SK-MEL-5 (cell line): ENCODE data around the gene MIDN. TPM values are rescaled to one million over a fixed set of nuclear protein-coding genes. Genes with fewer than 3 reads are reported as not detected.
"Not testable (repeated sequence)": the region's sequence is repeated elsewhere in the genome, so short reads cannot be mapped to it uniquely, and the experiment has no call there.

ENCODE experiments used
- DNase-seq: peaks from one replicate; pipeline ENCODE4 v3.0.0-alpha.2; 2016; ENCODE audit warnings: low read depth, low spot score
- in situ Hi-C: cut with HindIII; loops from 2 replicates; pipeline ENCODE4 v1.10.0; 2016; ENCODE audit warnings: low sequenced_read_pairs, high pct_unique_total_duplicates, low pct_unique_long_range_greater_than_20kb
- polyA plus RNA-seq, 2 experiments: library from polyadenylated mRNA; depleted of rRNA; stranded (reverse); fragments of >200 nt; gene quantifications; 2 replicates each; pipeline ENCODE4 v1.2.3, GENCODE V29; 2015
- total RNA-seq: library from RNA; depleted of rRNA; stranded (reverse); fragments of >200 nt; shearing (Covaris generic); gene quantifications from 2 replicates; pipeline ENCODE4 v1.2.3, GENCODE V29; 2014; rRNA removed

Gene MIDN
- 4.6 and 8.8 TPM in 2 replicates for total RNA-seq
- 59.8 and 82.0 TPM in 2 replicates for polyA plus RNA-seq (2015; cell fraction: cytosol; rRNA removed)
- 118 and 124 TPM in 2 replicates for polyA plus RNA-seq (2015; cell fraction: nucleus; rRNA removed)

- in situ Hi-C loops, result no loop called here
Observed at GRCh38 chr19:1248139-1248785, at the start of gene MIDN. Gene MIDN, plus strand, starts transcription at chr19:1248583. Its CDS starts 1,714 bp downstream, at chr19:1250297.

GRCh38 chr19:1199531-1199930 lies 48.9 kb upstream of the MIDN start:
- in situ Hi-C loops, result no loop called here
- no peak for DNase-seq

More at GRCh38 chr19:1248139-1248785, at the start of gene MIDN:
- peak; percentile 63 for DNase-seq

- DNase-seq, in situ Hi-C loops: not testable (repeated sequence)
Observed at GRCh38 chr19:1200614-1201013, 47.8 kb upstream of the MIDN start.

- in situ Hi-C loops, result no loop called here
- DNase-seq, result peak; percentile 95
Observed at GRCh38 chr19:1205114-1206099, 43.0 kb upstream of the MIDN start, which contains the start of gene STK11. Gene STK11, plus strand, starts transcription at chr19:1205778. Its CDS starts 1,136 bp downstream, at chr19:1206914.

GRCh38 chr19:1206150-1206863 lies 42.1 kb upstream of the MIDN start:
- in situ Hi-C loops, result no loop called here
- DNase-seq, result no peak

DNA sequence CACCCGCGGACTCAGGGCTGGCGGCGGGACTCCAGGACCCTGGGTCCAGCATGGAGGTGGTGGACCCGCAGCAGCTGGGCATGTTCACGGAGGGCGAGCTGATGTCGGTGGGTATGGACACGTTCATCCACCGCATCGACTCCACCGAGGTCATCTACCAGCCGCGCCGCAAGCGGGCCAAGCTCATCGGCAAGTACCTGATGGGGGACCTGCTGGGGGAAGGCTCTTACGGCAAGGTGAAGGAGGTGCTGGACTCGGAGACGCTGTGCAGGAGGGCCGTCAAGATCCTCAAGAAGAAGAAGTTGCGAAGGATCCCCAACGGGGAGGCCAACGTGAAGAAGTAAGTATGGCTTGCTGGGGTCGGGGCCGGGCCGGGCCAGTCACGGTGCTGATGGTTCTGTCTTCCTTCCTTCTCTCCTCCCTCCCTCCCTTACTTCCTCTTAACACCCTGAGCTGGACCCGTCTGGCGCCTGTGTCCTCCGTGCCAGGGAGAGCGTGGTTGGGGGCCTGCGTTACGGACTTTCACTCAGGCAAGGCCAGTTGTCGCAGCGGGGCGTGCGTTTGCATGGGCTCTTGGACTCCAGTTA lies 41.4 kb upstream of the MIDN start:
- DNase-seq, result no peak

GRCh38 chr19:1208830-1209229 lies 39.6 kb upstream of the MIDN start:
- in situ Hi-C loops, DNase-seq: not testable (repeated sequence)

More for the DNA sequence above, 41.4 kb upstream of the MIDN start:
- in situ Hi-C loops, result no loop called here

- no peak for DNase-seq
- in situ Hi-C loops, result no loop called here
Observed at GRCh38 chr19:1210227-1210538, 38.2 kb upstream of the MIDN start.

GRCh38 chr19:1211494-1212234 lies 36.7 kb upstream of the MIDN start:
- in situ Hi-C loops, result no loop called here

GRCh38 chr19:1213391-1214286 lies 34.7 kb upstream of the MIDN start:
- in situ Hi-C loops, result no loop called here
- DNase-seq, result no peak

More at GRCh38 chr19:1211494-1212234, 36.7 kb upstream of the MIDN start:
- no peak for DNase-seq

DNA sequence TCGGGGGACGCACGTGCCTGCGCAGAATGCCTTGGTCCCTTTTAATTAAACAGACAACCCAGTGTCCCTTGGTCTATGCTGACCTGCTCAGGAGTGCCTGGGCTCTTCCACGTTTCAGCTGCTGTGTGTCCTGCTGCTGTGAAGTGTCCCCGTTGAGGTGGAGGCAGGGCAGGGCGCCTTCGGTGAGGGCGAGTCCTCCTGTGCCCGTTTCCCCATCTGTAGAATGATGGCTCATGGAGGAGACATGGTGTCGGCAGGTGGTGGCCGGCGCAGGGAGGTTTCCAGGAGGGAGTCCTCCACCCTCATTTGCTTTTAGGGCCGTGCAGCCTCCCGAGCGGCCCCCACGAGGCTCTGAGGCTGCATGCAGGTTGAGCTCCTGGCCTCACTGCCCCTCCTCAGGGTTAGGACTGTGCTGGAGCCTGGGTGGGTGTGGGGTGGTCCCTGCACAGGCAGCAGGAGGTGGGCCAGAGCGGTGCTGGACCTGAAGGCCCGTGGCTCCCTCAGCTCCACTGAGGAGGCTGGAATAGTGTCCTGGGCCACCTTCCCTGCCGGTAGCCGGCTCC lies 34.0 kb upstream of the MIDN start:
- no peak for DNase-seq
- in situ Hi-C loops, result no loop called here

- no peak for DNase-seq
- in situ Hi-C loops, result no loop called here
Observed at GRCh38 chr19:1214862-1215731, 33.3 kb upstream of the MIDN start.

DNA sequence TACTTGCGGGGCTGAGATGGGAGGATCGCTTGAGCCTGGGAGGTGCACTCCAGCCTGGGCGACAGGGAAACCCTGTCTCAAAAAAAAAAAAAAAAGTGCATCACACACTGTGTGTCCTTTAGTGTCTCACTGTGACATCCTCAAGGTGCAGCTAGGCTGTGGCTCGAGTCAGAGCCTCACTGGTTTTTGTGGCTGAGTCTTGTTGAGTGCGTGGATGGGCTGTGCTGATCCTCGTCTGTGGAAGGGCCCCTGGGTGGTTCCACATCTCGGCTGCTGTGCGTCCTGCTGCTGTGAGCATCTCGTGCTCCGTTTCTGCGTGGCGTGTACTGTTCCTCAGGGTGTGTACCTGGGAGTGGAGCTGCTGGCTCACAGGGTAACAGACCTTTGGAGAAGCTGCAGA lies 31.6 kb upstream of the MIDN start:
- in situ Hi-C loops, result no loop called here
- no peak for DNase-seq

- DNase-seq, result no peak
- in situ Hi-C loops, result no loop called here
Observed at GRCh38 chr19:1217366-1217765, 31.0 kb upstream of the MIDN start.
